Esophagus squamous epithelium (tissue), 5 donors: Measurements from ENCODE around the gene DRAM2. TPM values are rescaled to one million over a fixed set of nuclear protein-coding genes. Genes with fewer than 3 reads are reported as not detected.

Experiments used
- DNase-seq: peaks from one replicate; lab custom pipeline; 2025; lab: John Stamatoyannopoulos, UW
- H3K27ac ChIP-seq, 4 donors: fragments of 200-600 bp; sonication (generic); one replicate each; pipeline ENCODE4 v1.5.1; 2016 to 2019; ENCODE audit warnings: mild to moderate bottlenecking in 1 of 4
- H3K27me3 ChIP-seq, 4 donors: fragments of 200-600 bp; sonication (generic); 1 replicate in 3 of 4; 2 replicates in 1 of 4; pipeline versions ENCODE4 v1.5.1 to v1.6.0; 2017 to 2021; ENCODE audit warnings: antibody characterized with exemption in 1 of 4
- H3K36me3 ChIP-seq, 3 donors: fragments of 200-600 bp; sonication (generic); one replicate each; pipeline ENCODE4 v1.5.1; 2016 to 2019
- H3K4me1 ChIP-seq, 3 donors: fragments of 200-600 bp; sonication (generic); one replicate each; pipeline ENCODE4 v1.5.1; 2017 to 2019
- H3K4me3 ChIP-seq, 4 donors: fragments of 200-600 bp; sonication (generic); 1 replicate in 3 of 4; 2 replicates in 1 of 4; pipeline ENCODE4 v1.5.1; 2016 to 2019; ENCODE audit warnings: mild to moderate bottlenecking in 2 of 4, moderate library complexity in 1 of 4
- H3K9me3 ChIP-seq, 3 donors: fragments of 200-600 bp; sonication (generic); one replicate each; pipeline ENCODE4 v1.5.1; 2016 to 2019
- CTCF ChIP-seq, 6 experiments: fragments of 450-650 bp in 4 of 6; fragments of 200-600 bp in 2 of 6; sonication (generic) in 2 of 6; IDR thresholded peaks; one replicate each; pipeline ENCODE4 v1.5.1; 2016 to 2019; ENCODE audit warnings: antibody characterized with exemption in 6 of 6, mild to moderate bottlenecking in 4 of 6, moderate library complexity in 4 of 6
- POLR2A ChIP-seq, 4 donors: fragments of 450-650 bp; IDR thresholded peaks; one replicate each; pipeline ENCODE4 v1.6.1; 2017; ENCODE audit warnings: antibody characterized with exemption in 4 of 4, mild to moderate bottlenecking in 4 of 4, moderate library complexity in 3 of 4
- WGBS, 2 donors: methylation state at CpG; one replicate each; pipeline ENCODE4 v1.1.5; 2018; 5-methylcytosine and 5-hydroxymethylcytosine counted together
- intact Hi-C: fragments of 100-400 bp; cut with DNase I; formaldehyde crosslinking; loops from one replicate; pipeline ENCODE4 v1.15.0; 2022
- total RNA-seq, 4 donors: library from RNA; depleted of rRNA; stranded (reverse); fragments of >200 nt; gene quantifications; one replicate each; pipeline ENCODE4 v1.1.0, GENCODE V29; 2016
- donor health status: DM: yes; HTN: yes; CAD: no.

DRAM2 gene
- 10 to 100 TPM; 15.4 to 53.6 (median 26.9) TPM for total RNA-seq

DNA sequence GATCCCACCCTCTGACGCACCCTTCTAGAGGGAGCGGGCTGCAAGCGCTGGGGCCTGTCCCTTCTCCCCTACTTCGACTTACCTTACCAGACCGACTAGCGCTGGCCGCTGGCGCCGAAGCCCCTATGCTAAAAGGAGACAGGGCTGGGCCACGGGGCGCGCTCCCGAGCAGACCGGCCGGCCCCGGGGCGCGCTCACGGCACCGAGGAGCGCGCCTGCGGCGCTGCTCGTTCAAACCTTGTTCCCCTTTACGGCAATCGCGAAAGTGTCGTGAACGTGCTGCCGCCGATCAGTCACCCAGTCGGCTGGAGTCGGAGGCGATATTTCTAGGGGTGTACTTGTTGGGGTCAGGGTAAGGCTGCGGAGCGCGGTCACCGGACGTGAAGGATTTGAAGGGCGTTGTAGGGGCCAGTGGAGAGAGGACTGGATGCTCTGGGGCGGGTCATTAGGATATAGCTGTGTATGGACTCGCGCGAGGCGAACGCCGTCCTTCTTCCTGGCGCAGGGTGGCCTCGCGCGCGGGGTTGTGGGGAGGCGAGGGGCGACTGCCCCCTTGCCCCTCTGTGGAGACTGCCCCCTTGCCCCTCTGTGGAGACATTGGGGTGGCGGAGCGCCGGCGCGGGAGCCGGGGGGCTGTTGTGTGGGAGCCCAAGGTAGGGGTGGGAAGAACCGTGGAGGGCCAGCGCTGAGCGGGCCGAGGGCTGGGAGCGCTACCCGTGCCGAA, at the start of gene DRAM2, which contains the start of gene CEPT1:
Gene DRAM2, minus strand, starts transcription at position 138 of the 724 bp plus-strand sequence. CDS start 8,539 bp downstream, outside the sequence.
Gene CEPT1, plus strand, starts transcription at position 268 of the 724 bp plus-strand sequence. CDS start 7,492 bp downstream, outside the sequence.
- Histone ChIP-seq H3K9me3 (no peaks in the 10 kb centered on the region), H3K4me3 (peak within 1 kb of the TSS; percentile 84 to 97 (median 90)), H3K27ac (peak within 1 kb of the TSS; percentile 90 to 99 (median 97)), H3K4me1 (peaks cover 3 to 63% (median 32%) of the 10 kb centered on the region in 3 donors), H3K27me3 (no peaks in the 10 kb centered on the region), H3K36me3 (peaks cover 0 to 17% (median 0%) of the 10 kb centered on the region in 3 donors)
- no peak for TF ChIP-seq CTCF (IDR thresholded peaks at IDR 0.05)
- peak in 3 of 4 donors; percentile 7 to 81 (median 51) for TF ChIP-seq POLR2A (IDR thresholded peaks at IDR 0.05)
- intact Hi-C loops = loop anchor here (10.0 kb wide), 1 partner anchor 55 kb away; no protein-coding TSS in a partner anchor
- WGBS, 2 donors = 0 to 1% methylated on average over 26 to 29 of the region's 68 CpGs
- peak; percentile 84 for DNase-seq

DNA sequence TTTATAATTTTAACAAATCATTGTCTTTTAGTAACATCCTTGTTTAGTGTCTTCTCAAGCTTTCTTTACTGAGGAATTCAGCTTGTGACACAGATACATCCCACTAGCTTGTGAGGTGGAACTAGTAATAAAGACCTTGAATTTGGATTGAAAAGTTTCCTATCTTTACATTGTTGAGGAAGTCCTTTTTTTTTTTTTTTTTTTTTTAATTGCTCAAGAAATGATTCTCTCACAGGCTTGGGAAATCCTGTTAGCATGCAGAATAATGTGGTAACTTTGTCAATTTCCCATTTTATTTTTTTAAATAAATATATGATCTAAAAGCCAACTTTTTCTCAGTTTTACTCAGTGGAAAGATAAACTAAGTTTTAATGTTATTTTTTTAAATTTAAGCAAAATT, 44.8 kb upstream of the DRAM2 start:
- Histone ChIP-seq H3K9me3 (no peaks in the 10 kb centered on the region), H3K4me1 (peaks cover 0 to 21% (median 4%) of the 10 kb centered on the region in 3 donors), H3K4me3 (no peak overlapping the region), H3K27me3 (no peaks in the 10 kb centered on the region), H3K36me3 (peaks cover 0 to 74% (median 15%) of the 10 kb centered on the region in 3 donors), H3K27ac (no peak overlapping the region)
- TF ChIP-seq POLR2A (IDR thresholded peaks at IDR 0.05) (no peak), CTCF (IDR thresholded peaks at IDR 0.05) (no peak)
- intact Hi-C loops = no loop called here
- no peak for DNase-seq

GRCh38 chr1:111183308-111184069, 43.6 kb upstream of the DRAM2 start:
- intact Hi-C loops = no loop called here
- peaks cover 0 to 21% (median 4%) of the 10 kb centered on the region in 3 donors for H3K4me1 ChIP-seq
- TF ChIP-seq POLR2A (IDR thresholded peaks at IDR 0.05) = no peak
- TF ChIP-seq CTCF (IDR thresholded peaks at IDR 0.05) = no peak
- H3K9me3 ChIP-seq = no peaks in the 10 kb centered on the region
- no peak for DNase-seq
- H3K36me3 ChIP-seq = peaks cover 0 to 72% (median 15%) of the 10 kb centered on the region in 3 donors
- H3K27ac ChIP-seq = peak overlapping the region in 2 of 4 donors; percentile 43 to 47
- H3K4me3 ChIP-seq = no peak overlapping the region
- WGBS, 2 donors = 76 to 82% methylated on average over 6 of the region's 6 CpGs
- no peaks in the 10 kb centered on the region for H3K27me3 ChIP-seq

- no peak for TF ChIP-seq CTCF (IDR thresholded peaks at IDR 0.05)
- TF ChIP-seq POLR2A (IDR thresholded peaks at IDR 0.05) = no peak
- WGBS, 2 donors = 82 to 98% methylated on average over 2 of the region's 2 CpGs
- H3K36me3 ChIP-seq = peaks cover 0 to 72% (median 8%) of the 10 kb centered on the region in 3 donors
Observed at GRCh38 chr1:111182052-111182451, 42.2 kb upstream of the DRAM2 start.

More at GRCh38 chr1:111182052-111182451, 42.2 kb upstream of the DRAM2 start:
- Histone ChIP-seq H3K9me3 (no peaks in the 10 kb centered on the region), H3K4me3 (no peak overlapping the region), H3K27me3 (no peaks in the 10 kb centered on the region), H3K4me1 (peaks cover 0 to 21% (median 4%) of the 10 kb centered on the region in 3 donors), H3K27ac (no peak overlapping the region)
- intact Hi-C loops = no loop called here
- no peak for DNase-seq
